ENCODE results near the gene SNRPF. TPM values are rescaled to one million over a fixed set of nuclear protein-coding genes. Genes with fewer than 3 reads are reported as not detected.

Gene SNRPF
- total RNA-seq, 6 experiments from 2014 or later = 5.8 to 10.4 (median 8.5) TPM

- DNase-seq (no peak), ATAC-seq (no peak)
- intact Hi-C loops (cut with DNase I) = no loop called here
- no peak overlapping the region for H3K4me3 ChIP-seq
- no peak for TF ChIP-seq POLR2A (IDR thresholded peaks at IDR 0.05)
- no peak for TF ChIP-seq CTCF (IDR thresholded peaks at IDR 0.05)
- H3K36me3 ChIP-seq = no peaks in the 10 kb centered on the region
- H3K9me3 ChIP-seq = no peaks in the 10 kb centered on the region
- 96% methylated on average over 3 of the region's 3 CpGs for WGBS (ENCODE audit: insufficient coverage, low coverage, low lambda C conversion rate, missing lambda C conversion rate)
- H3K27me3 ChIP-seq = no peaks in the 10 kb centered on the region
- H3K27ac ChIP-seq = no peak overlapping the region
- H3K4me1 ChIP-seq = no peaks in the 10 kb centered on the region
Observed at GRCh38 chr12:95909871-95910270, 51.1 kb downstream of the SNRPF start.

Other genes starting within 250 kb of the SNRPF start
- 10 to 100 TPM; 14.7 to 28.7 (median 18.9) TPM for gene NTN4, start 68.2 kb upstream of the SNRPF start, total RNA-seq
- gene CCDC38, start 83.7 kb downstream of the SNRPF start, total RNA-seq = 1 to 10 TPM in 2 of 6 experiments, under 1 TPM in 4; 0.19 to 1.8 (median 0.89) TPM
- 10 to 100 TPM; 41.4 to 97.8 (median 69.1) TPM for gene AMDHD1, start 84.4 kb downstream of the SNRPF start, total RNA-seq
- 100 to 1,000 TPM in 5 of 6 experiments, 10 to 100 TPM in 1; 95.8 to 190 (median 174) TPM for gene HAL, start 137.4 kb downstream of the SNRPF start, total RNA-seq
- 10 to 100 TPM; 19.0 to 32.5 (median 27.1) TPM for gene LTA4H, start 176.6 kb downstream of the SNRPF start, total RNA-seq

Measured in right lobe of liver (tissue), 6 donors.